ENCODE results near the gene ASMTL. TPM values are rescaled to one million over a fixed set of nuclear protein-coding genes. Genes with fewer than 3 reads are reported as not detected.

The ASMTL gene
- total RNA-seq, 2 donors from 2014 or later = 46.7 to 80.9 TPM

DNA sequence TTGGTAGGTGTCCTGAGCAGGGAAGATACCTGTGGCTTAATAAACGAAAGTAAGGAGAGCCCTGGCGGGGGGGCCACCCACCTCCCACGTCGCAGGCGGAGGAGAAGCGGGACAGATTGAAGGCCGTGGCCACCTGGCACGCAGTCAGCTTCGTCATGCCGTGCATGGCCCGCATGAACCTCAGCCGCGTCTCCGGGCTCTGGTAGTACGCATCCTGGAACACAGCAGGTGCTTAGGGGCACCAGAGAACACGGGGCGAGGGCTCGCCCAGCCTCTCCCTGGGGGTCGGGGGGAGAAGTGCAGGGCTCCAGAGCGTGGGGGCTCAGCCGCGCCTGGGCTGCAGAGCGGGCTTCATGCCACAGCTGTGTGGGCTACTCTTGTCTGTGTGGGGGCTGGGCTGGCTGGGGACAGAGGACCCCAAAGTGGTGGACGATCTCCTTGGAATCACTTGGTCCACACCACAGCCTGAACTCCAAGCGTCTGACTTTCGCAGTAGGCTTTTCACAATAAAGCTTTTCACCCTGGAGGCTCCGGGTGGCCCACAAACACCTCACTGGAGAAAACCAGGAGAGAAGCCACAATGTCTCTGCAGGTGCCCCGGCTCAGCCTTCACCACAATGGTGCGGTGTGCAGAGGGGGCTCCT lies 33.7 kb downstream of the ASMTL start:
- no peak for DNase-seq
- H3K27me3 ChIP-seq (ENCODE audit: control insufficient read depth, insufficient read depth, low read length, poor library complexity, severe bottlenecking) = no peaks in the 10 kb centered on the region
- TF ChIP-seq, protein P1, sequence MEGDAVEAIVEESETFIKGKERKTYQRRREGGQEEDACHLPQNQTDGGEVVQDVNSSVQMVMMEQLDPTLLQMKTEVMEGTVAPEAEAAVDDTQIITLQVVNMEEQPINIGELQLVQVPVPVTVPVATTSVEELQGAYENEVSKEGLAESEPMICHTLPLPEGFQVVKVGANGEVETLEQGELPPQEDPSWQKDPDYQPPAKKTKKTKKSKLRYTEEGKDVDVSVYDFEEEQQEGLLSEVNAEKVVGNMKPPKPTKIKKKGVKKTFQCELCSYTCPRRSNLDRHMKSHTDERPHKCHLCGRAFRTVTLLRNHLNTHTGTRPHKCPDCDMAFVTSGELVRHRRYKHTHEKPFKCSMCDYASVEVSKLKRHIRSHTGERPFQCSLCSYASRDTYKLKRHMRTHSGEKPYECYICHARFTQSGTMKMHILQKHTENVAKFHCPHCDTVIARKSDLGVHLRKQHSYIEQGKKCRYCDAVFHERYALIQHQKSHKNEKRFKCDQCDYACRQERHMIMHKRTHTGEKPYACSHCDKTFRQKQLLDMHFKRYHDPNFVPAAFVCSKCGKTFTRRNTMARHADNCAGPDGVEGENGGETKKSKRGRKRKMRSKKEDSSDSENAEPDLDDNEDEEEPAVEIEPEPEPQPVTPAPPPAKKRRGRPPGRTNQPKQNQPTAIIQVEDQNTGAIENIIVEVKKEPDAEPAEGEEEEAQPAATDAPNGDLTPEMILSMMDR (conservative IDR thresholded peaks at IDR 0.05) = no peak
- H3K36me3 ChIP-seq (ENCODE audit: control insufficient read depth, insufficient read depth, low read length) = peaks cover 57% of the 10 kb centered on the region
- peaks cover 12% of the 10 kb centered on the region for H3K4me1 Mint-ChIP-seq
- no peak overlapping the region for H3K27ac ChIP-seq (ENCODE audit: low read depth, low read length)
- no peak overlapping the region for H3K27ac Mint-ChIP-seq
- H3K4me1 ChIP-seq (ENCODE audit: control insufficient read depth, insufficient read depth, low read length) = no peaks in the 10 kb centered on the region
- 89 to 95% methylated on average over 17 to 29 of the region's 29 CpGs for WGBS, 2 experiments (ENCODE audit: insufficient coverage in 1 of 2, insufficient read length in 1 of 2)
- H3K36me3 Mint-ChIP-seq (ENCODE audit: low read depth) = peaks cover 59% of the 10 kb centered on the region
- H3K9me3 ChIP-seq (ENCODE audit: control insufficient read depth, low read length) = peaks cover 35% of the 10 kb centered on the region
- no peak overlapping the region for H3K4me3 ChIP-seq (ENCODE audit: low read length)
- no peak overlapping the region for H3K9ac ChIP-seq (ENCODE audit: extremely low read depth, low read length, poor library complexity, severe bottlenecking)
- H3K9me3 Mint-ChIP-seq = peaks cover 32% of the 10 kb centered on the region
- H3K27me3 Mint-ChIP-seq (ENCODE audit: insufficient read depth) = no peaks in the 10 kb centered on the region
- H3K4me3 Mint-ChIP-seq = no peak overlapping the region

DNA sequence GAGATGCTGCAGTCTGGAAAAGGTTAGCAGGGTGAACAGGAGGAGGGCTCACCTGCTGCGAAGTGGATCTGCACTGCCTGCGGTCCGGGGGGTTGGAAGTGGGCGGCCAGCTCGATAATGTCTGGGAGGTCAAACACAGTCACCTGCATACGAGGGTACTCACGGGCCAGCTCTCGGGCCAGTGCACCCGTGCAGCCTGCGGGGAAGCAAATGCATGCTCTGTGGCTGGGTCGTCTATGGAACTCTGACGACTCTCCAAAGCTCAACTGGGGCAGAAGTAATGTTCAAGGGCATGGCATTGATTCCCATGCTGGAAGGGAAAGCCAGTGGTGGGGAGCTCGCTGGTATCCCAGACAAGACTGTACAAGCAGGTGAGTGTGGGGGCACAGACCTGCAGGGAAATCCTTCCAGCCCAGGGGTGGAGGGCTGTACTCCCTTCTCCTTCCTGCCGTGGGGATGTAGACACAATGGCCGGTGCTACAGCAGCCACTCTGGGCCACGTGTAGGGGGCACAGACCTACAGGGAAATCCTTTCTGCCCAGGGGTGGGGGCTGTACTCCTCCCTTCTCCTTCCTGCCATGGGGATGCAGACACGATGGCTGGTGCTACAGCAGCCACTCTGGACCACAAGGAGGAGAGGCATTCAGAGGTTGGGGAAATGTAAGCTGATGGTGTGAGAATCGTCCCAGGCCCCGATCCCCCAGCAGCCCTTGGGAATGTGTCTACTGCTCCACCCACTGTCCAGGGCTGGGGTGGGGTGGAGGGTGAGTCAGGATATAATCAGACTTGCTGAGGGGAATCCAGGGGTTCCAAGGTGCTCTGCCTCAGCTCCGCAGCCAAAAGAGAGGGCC lies 34.6 kb downstream of the ASMTL start:
- Mint-ChIP-seq H3K36me3 (ENCODE audit: low read depth) (peaks cover 60% of the 10 kb centered on the region), H3K4me3 (no peak overlapping the region), H3K27ac (no peak overlapping the region), H3K4me1 (peaks cover 12% of the 10 kb centered on the region), H3K9me3 (peaks cover 24% of the 10 kb centered on the region), H3K27me3 (ENCODE audit: insufficient read depth) (no peaks in the 10 kb centered on the region)
- Histone ChIP-seq H3K27ac (ENCODE audit: low read depth, low read length) (no peak overlapping the region), H3K9me3 (ENCODE audit: control insufficient read depth, low read length) (peaks cover 27% of the 10 kb centered on the region), H3K4me3 (ENCODE audit: low read length) (no peak overlapping the region), H3K9ac (ENCODE audit: extremely low read depth, low read length, poor library complexity, severe bottlenecking) (no peak overlapping the region), H3K36me3 (ENCODE audit: control insufficient read depth, insufficient read depth, low read length) (peaks cover 61% of the 10 kb centered on the region), H3K4me1 (ENCODE audit: control insufficient read depth, insufficient read depth, low read length) (no peaks in the 10 kb centered on the region), H3K27me3 (ENCODE audit: control insufficient read depth, insufficient read depth, low read length, poor library complexity, severe bottlenecking) (no peaks in the 10 kb centered on the region)
- 91 to 92% methylated on average over 16 to 19 of the region's 20 CpGs for WGBS, 2 experiments (ENCODE audit: insufficient coverage in 1 of 2, insufficient read length in 1 of 2)
- TF ChIP-seq, protein P1 (conservative IDR thresholded peaks at IDR 0.05) = no peak
- no peak for DNase-seq

DNA sequence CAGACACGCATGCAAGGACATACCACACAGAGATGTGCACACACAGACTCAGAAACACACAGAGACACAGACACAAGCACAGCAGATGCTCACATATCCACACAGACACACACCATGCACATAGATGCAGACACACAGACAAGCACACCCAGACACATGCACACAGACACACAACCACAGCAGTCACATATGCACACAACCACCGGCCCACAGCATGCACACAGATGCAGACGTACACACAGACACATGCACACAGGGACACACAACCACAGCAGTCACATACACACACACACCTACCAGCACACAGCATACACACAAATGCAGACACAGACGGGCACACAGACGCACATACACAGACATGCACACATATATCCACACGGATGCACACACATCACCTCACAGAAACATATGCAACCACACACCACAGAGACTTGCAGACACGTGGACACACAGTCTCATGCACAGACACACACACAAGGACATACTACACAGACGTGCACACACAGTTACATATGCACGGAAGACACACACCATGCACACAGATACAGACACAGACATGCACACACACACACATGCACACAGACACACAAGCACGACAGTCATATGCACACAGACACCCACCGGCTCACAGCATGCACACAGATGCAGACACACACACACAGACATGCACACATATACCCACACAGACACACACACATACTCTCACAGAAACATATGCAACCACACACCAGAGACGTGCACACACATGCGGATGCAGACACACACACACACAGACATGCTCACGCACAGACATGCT lies 35.5 kb downstream of the ASMTL start:
- peaks cover 59% of the 10 kb centered on the region for H3K36me3 Mint-ChIP-seq (ENCODE audit: low read depth)
- no peak overlapping the region for H3K4me3 Mint-ChIP-seq
- no peak for DNase-seq
- no peak overlapping the region for H3K27ac Mint-ChIP-seq
- H3K27me3 Mint-ChIP-seq (ENCODE audit: insufficient read depth) = no peaks in the 10 kb centered on the region
- Histone ChIP-seq H3K27ac (ENCODE audit: low read depth, low read length) (no peak overlapping the region), H3K9ac (ENCODE audit: extremely low read depth, low read length, poor library complexity, severe bottlenecking) (no peak overlapping the region), H3K36me3 (ENCODE audit: control insufficient read depth, insufficient read depth, low read length) (peaks cover 59% of the 10 kb centered on the region), H3K27me3 (ENCODE audit: control insufficient read depth, insufficient read depth, low read length, poor library complexity, severe bottlenecking) (no peaks in the 10 kb centered on the region), H3K4me3 (ENCODE audit: low read length) (no peak overlapping the region), H3K9me3 (ENCODE audit: control insufficient read depth, low read length) (peaks cover 18% of the 10 kb centered on the region), H3K4me1 (ENCODE audit: control insufficient read depth, insufficient read depth, low read length) (no peaks in the 10 kb centered on the region)
- 65 to 83% methylated on average over 7 to 14 of the region's 14 CpGs for WGBS, 2 experiments (ENCODE audit: insufficient coverage in 1 of 2, insufficient read length in 1 of 2)
- peaks cover 12% of the 10 kb centered on the region for H3K4me1 Mint-ChIP-seq
- H3K9me3 Mint-ChIP-seq = peaks cover 14% of the 10 kb centered on the region
- TF ChIP-seq, protein P1 (conservative IDR thresholded peaks at IDR 0.05) = no peak
